HG02759 (cell line): ENCODE measurements around the gene ABCC11.
"Not testable (repeated sequence)": the region's sequence is repeated elsewhere in the genome, so short reads cannot be mapped to it uniquely, and the experiment has no call there.

ENCODE experiments used
- ATAC-seq: cut with Tn5 transposase; IDR thresholded peaks from one replicate; pipeline ENCODE4 v1.9.1; 2021; ENCODE audit warnings: mild to moderate bottlenecking, moderate library complexity; ENCODE audit not compliant: unreplicated experiment

ABCC11 gene

DNA sequence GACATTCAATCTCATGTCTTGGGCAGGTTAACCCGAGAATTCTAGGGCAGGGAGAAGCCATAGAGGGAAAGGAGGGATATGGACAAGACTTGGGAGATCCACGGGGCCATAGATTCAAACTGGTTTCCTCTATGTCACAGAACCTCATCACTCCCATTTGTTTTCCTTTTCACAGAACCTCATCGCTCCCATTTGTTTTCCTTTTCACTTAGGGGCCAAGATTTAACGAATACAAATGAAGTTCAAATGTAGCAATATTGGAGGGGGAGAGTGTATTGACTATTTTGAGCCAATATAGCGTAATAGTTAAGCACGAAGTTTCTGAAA, 42.6 kb downstream of the ABCC11 start:
- no peak for ATAC-seq

DNA sequence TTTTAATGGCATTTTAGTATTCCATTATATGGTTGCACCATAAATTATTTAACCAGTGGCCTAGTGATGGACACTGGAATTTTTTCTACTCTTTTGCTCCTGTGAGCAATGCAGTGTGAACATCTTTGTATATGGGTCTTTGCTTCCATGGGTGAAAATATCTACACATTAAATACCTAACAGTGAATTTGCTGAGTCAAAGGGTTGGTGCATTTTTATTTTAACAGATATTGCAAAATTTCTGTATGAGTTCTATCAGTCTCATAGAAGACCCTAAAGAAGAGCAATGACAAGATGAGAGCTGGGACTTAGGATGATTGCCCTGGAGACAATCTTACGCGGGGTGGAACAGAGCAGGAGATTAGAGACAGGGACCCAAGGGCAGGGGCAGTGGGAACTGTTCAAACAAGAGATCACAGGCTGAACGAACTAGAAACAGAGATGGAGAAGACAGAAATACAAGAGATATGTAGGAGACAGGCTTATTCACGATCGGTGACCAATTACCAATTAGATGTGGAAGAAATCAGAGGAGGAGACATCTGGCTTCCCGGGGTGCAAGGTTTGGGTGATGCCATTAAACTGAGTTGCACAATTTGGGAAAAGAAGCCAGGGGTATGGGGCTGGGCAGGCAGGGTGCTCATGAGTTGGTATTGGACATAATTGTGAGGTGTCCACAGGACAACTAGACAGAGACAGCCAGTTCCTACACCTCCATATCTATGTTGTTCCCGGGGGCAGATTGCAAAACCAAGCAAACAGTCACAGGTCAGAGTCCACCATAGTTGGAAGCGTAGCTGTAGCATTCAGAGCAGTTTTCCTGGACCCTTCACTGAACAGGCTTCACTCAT, 43.1 kb downstream of the ABCC11 start:
- ATAC-seq, result no peak

DNA sequence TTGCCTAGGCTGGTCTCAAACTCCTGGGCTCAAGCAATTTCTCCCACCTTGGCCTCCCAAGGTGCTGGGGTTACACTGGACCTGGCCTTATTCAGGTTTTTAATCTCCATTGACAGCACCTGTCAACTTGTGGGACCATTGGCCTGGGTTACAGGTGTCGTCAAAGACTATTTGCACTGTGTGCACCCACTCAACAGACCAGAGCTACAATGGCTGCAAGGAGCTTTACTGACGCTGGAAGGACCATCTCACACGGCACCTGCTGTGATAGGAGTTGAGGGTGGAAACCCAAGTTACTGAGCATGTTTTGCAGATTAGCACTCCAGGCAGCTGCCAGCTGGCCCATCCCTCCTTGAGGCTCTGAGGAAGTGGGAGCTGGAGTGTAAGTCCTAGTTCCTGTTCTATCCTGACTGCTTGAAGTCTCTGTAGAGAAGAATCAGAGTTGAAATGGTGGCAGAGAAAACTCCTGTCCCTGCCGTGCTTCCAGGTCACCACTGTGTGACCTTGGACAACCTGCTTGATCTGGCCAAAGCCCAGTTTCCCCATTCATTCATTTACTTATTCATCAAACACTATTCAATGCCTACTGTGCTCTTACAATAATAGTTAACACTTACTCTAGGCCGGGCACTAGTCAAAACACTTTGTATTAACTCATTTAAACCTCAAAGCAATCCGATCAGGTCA, 45.7 kb downstream of the ABCC11 start:
- ATAC-seq, result no peak

DNA sequence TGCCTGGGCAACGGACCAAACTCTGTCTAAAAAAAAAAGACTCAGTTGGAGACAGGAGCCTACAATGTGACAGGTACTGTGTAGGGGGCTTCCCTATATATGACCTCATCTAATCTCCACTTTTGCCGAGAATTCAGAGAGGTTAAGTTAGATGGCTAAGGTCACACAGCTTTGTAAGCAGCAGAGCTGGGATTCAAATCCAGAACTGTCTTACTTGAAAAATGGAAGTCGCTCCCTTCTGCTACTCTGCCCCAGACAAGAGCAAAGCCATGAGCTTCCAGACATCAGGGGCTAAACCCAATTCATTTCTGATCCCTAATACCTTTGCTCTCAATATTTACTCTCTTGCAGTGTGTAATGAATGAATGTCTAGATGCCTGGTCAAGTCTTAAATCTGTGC, 50.0 kb downstream of the ABCC11 start:
- ATAC-seq, result no peak

DNA sequence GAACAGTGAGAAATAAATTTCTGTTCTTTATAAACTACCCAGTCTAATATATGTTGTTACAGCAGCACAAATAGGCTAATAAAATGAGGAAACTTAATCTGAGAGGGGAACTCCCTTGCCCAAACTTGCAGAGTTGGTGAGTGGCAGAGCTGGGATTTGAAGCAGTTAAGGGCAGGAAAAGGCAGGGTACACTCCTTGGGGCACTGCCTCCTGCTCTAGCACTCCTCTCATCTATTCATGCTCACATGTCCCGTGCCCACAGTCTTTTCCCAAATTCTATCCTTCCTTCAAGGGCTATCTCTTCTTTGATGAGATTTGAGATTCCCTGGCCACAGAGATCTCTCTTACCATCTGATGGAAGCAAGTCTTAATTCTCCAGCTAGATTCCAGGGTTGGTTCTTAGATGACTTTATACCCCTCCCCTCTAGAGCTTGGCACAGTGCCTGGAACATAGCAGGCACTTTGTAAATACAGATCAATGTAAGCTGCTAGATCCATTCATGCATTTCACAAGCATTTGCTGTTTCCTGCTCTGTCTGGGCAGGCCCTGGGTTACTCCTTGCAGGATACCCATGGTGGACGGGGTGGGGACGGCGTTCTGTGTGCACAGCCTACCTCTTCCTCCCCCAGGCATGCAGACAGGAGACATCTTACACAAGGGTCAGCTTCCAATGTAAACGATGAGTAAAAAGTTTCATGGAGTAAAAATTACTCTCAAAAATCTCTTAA, 52.3 kb downstream of the ABCC11 start:
- no peak for ATAC-seq

DNA sequence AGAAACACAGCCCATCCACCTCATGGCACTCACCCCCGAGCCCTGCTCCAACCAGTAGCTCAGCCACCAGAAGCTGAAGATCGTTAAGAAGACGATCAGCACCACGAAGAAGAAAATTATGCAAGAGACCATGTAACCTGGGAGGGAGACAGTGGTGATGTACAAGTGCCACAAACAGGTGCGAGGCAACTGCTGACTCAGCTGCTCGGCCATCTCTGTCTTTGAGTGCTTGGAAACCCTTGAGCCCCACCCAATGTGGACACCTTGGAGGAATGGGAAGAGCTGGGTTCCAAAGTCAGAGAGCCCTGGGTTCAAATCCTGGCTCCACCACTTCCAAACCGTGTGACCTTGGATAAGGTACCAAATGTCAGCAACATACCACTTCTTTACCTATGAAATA, 53.5 kb downstream of the ABCC11 start:
- ATAC-seq, result no peak

DNA sequence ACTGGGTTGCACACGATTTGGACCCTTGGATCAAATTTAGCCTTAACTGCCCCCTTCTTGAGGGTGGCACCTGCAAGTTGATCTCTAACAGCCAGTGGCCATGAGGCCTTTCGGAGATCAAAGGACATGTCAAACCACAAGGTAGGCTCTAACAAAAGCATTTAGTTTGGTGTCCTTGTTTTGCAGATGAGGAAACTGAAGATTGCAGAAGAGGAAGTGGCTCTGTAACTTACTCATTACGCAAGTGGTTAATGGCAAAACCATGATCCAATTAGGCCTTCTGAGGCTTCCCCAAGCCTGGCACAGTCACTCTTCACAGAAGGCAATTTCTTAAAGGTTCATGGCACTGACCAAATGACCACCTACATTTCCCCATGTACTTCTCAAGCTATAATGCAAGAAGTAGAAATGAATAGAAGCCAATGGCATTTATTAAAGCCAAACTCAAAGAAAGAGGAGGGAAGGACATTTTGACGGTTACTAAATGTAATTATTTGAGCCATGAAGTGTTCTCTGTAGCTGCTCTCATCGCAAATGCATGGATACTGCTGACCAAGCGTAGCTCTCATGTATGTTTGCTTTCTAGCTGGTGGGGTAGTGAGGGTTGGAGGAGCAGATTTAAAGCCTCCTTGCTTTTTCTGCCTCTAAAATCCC, 58.8 kb downstream of the ABCC11 start:
- ATAC-seq, result peak; percentile 92

DNA sequence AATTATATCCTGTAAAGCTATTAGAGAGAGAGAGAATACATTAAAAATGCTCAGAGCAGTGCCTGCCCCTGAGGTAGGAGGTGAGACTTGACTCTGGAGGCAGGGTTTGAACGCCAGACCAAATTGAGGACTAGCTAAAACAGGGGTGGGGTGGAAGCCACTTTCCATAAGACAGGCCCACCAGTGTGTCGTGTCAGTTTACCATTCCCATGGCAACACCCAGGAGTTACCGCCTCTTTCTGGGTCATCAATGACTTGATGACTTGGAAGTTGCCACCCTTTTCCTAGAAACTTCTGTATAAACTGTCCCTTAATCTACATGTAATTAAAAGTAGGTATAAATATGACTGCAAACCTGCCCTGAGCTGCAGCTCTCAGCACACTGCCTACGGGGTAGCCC, 59.6 kb downstream of the ABCC11 start:
- no peak for ATAC-seq

DNA sequence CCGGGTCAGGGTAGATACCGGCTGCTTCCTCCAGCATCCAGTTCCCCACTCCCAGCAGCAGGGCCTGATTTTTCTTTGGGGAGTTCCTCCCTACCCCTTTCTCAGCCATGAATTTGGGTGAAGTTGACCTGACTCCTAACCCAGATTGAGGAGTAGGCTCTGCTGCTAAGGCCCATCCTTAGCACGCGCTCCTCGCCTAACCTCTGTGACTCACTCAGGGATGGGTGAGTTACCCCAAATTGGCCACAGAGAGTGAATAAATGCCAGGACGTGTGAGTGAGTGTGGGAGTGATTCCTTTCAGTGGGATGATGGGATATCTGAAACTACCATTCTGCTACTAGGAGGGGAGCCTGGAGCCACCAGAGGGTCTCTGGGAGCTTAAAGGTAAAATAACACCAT, 62.7 kb downstream of the ABCC11 start:
- ATAC-seq, result no peak

DNA sequence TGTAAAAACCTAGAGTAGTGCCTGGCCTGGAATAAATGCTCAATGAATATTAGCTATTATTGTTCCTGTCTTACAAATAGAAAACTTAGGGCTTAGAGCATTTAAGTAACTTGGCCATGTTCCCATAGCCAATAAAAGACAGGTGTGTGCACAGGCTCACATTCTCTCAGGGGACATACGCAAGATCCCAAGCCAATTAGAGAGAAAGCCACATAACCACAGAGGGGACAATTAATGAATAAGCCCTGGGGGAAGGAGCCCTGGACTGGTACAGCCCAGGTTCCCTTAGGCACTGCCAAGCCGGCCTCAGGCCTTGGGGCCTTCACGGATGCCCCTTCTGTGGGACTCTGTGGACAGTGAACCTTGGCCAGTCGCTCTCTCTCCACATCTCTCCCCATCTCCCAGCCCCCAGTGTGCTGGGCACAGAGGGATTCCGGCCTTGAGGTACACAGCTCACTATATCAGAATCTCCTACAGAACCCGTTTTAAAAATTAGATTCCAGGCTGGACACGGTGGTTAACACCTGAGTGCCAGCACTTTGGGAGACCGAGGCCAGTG, 64.3 kb downstream of the ABCC11 start:
- no peak for ATAC-seq

DNA sequence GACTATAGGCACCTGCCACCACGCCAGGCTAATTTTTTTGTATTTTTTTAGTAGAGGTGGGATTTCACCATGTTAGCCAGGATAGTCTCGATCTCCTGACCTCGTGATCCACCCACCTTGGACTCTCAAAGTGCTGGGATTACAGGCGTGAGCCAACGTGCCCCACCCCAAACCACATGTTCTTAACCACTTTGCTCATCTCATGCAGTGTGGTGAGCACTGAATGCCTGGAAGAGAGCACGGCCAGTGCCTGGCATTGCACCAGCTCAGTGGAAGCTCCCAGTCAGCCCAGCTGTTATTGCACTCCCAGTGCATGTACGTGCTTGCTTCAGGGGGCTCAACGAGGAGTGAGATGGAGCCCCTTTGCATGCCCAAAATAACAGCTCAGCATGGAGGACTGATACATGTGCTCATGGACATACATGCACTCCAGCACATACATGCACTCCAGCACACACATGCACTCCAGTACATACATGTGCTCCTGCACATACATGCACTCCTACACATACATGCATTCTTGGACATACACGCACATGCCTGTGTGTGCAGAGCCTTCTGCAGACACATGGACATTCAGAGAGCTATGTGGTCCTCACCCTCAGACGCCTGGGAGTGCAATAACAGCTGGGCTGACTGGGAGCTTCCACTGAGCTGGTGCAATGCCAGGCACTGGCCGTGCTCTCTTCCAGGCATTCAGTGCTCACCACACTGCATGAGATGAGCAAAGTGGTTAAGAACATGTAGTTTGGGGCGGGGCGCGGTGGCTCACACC, 65.4 kb downstream of the ABCC11 start:
- ATAC-seq, result not testable (repeated sequence)

DNA sequence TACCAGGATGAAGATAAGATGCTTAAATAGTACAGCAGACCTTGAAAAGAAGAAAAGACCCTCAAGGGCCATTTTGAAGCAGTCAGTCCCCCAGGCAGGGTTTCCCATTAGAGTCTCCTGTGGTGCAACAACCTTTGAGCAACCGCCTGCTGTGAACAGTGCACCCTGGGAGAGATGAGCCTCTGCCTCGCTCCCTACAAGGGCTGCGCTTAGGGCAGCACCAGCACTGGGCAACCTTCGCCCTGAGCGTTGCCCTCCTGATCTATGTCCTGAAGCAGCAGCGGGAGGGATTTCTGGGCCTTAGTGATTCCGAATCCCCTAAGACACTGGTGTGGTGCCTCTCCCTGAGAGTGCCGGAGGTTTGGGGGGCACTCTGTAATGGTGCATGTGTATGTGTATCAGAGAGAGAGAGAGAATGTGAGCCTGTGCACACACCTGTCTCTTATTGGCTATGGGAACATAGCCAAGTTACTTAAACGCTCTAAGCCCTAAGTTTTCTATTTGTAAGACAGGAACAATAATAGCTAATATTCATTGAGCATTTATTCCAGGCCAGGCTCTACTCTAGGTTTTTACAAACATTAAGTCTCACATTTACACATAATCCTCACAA, 66.4 kb downstream of the ABCC11 start:
- ATAC-seq, result no peak

DNA sequence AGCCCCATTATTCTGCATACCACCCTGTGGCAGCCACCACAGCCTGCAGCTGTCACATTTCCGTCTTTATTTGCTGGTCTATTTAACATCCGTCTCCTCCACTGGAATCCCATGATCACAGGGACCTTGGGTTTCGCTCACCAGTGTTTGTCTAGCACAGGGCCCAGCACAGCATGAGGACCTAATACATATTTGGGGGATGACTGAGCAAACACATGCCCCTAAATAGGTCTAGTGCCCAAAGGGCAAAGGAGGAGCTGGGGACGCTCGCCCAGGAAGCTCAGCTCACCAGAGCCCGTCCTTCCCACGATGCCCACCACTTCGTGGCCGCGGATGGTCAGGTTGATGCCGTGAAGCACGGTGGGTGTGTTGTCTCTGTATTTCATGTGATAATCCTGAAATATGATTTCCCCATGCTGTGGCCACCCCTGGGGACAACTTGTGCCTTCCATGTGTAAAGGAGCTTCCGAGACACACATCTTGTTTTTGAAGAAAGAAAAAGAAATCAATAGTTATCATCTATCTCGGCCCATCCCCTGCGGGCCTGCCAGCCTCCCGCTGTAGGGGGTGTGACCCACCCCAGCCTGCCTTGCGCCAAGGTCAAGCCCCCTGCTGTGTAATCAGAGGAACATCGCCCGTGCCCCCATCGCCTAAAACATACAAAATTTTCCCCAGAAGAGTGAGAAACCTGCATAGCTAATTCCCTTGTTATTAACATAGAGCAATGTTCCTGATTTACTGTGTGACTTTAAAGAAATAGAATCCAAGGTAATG, 70.5 kb downstream of the ABCC11 start:
- ATAC-seq, result no peak

DNA sequence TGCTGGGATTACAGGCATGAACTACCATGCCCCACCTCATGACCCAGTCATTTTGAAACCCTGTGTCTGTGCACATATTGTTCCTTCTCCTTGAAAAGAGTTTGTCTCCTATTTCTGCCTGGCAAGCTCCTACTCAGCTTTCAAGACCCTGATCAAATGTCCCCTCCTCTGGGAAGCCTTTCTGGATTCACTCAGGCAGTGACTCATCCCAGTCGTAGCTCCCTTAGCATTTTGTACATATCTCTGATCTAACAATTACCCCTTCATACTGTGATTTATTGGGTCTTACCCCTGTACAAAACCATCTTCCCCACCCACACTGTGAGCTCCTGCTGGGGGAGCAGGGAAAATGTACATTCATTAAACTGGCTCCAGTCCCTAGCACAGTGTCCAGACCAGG, 73.5 kb downstream of the ABCC11 start:
- no peak for ATAC-seq

DNA sequence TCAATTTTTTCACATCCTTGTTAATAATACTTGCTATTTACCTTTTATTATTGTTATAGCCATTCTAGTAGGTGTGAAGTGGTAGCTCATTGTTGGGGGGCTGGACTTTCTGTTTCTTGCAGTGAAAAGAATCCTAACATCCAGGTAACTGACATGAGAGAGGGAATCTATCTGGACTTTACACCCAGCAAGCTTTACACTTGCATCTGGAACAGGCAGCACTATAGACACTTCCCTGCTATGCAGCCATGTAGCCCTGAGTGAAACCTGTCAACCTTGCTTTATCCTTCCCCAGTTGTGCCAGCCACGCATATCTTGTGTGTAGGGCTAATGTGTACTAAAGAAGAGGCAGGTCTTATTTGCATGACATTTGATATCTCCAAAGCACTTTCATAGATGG, 74.7 kb downstream of the ABCC11 start:
- ATAC-seq, result no peak

DNA sequence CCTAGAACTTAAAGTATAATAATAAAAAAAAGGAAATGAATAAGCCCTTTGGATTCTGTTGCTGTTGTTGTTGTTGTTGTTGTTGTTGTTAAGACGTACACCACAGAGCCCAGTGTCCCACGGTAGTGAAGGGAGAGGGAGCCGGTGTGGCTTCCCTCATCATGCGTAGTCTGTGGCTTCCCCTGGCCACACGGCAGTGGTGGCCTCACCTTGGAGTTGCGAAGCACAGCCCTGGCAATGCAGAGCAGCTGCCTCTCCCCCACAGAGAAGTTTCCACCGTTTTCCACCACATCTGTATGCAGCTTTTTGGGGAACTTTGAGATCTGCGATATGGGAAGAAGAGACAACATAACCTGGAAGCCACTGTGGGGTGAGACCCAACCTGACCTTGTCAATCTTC, 77.4 kb downstream of the ABCC11 start:
- no peak for ATAC-seq

DNA sequence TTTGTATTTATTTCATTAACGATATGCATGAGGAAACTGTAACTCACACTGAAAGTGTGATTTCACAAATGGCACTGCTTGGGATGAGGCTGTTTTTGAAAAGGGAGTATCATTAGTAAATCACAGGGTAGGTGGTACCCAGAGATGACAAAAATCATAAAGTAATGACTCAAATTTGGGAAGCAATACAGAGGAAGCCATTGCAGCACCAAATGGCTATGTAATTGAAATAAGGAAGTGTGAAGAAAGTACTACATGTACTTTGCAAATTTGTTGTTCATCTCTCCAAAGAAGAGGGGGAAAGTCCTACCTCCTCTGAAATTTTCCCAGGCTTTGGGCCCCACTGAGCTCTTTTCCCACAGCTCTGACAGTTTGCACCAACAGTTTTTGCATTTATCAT, 79.3 kb downstream of the ABCC11 start:
- ATAC-seq, result no peak

DNA sequence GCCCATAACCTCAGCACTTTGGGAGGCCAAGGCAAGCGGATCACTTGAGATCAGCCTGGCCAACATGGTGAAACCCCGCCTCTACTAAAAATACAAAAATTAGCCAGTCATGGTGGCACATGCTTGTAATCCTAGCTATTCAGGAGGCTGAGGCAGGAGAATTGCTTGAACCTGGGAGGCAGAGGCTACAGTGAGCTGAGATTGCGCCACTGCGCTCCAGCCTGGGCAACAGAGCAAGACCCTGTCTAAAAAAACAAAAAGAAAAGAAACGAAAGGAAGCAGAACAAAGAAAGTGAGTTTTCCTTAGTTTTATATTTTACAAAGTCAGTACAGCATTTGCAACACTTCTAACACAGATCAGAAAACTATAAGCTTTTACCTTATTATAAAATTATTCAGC, 80.7 kb downstream of the ABCC11 start:
- not testable (repeated sequence) for ATAC-seq

DNA sequence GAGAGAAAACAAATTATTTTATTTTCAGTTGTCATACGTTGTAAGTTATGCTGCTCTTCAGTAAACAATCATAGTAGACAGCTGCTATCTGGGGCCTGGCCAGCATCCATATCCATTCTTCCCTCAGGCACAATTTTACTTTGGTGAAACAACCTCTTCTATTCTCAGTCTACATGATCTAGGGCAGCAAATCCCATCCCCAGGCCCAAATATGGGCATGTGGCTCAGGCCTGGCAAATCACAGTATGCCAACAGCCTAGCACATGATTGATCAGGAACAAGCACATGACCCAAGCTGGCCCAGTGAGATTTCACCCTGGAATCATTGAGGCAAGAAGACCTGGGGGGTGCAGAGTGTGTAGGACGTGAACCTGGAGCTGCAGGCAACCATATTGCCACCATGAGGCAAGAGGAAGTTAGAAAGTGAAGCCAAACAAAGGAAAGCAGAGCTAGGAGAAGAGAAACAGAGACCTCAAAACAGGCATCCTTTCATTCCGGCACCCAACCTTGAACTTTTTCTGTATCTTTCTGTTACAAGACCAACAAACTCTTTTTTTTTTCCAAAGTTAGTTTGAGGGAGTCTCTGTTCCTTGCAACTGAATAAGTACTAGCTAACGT, 81.3 kb downstream of the ABCC11 start:
- ATAC-seq, result no peak
